ELF-1 (cell line): ENCODE results near the gene KIF5B.
"Not testable (repeated sequence)": the region's sequence is repeated elsewhere in the genome, so short reads cannot be mapped to it uniquely, and the experiment has no call there.

Experiments used
- DNase-seq: peaks from one replicate; pipeline ENCODE4 v3.0.0-alpha.2; 2016; ENCODE audit warnings: low read depth, low spot score

Gene KIF5B

GRCh38 chr10:32056136-32057035, at the start of gene KIF5B:
KIF5B (minus strand) TSS chr10:32056425; CDS start chr10:32055973, 452 bp downstream.
- peak; percentile 97 for DNase-seq

GRCh38 chr10:32105782-32106382, 49.7 kb upstream of the KIF5B start:
- DNase-seq: no peak

- no peak for DNase-seq
Measured at GRCh38 chr10:32104622-32105509, 48.6 kb upstream of the KIF5B start.

- DNase-seq: no peak
Measured at GRCh38 chr10:32104181-32104580, 48.0 kb upstream of the KIF5B start.

DNA sequence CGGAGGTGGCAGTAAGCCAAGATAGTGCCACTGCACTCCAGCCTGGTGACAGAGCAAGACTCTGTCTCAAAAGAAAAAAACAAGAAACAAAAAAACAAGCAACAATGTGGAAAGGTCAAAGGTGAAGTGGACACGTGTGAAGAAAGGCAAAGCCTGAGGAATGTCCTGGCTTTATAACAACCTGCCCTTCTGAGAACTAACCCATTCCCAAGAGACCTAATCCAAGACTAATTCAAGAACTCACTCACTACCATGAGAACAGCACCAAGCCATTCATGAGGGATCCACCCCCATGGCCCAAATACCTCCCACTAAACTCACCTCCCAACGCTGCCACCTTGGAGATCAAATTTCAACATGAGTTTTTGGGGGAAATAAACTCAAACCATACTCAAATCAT, 47.5 kb upstream of the KIF5B start:
- peak; percentile 9 for DNase-seq

GRCh38 chr10:32098566-32099259, 42.5 kb upstream of the KIF5B start:
- not testable (repeated sequence) for DNase-seq

GRCh38 chr10:32095116-32095733, 39.0 kb upstream of the KIF5B start:
- DNase-seq: no peak

- DNase-seq: no peak
Measured at GRCh38 chr10:32093650-32094049, 37.4 kb upstream of the KIF5B start.

- no peak for DNase-seq
Measured at GRCh38 chr10:32091046-32091445, 34.8 kb upstream of the KIF5B start.

DNA sequence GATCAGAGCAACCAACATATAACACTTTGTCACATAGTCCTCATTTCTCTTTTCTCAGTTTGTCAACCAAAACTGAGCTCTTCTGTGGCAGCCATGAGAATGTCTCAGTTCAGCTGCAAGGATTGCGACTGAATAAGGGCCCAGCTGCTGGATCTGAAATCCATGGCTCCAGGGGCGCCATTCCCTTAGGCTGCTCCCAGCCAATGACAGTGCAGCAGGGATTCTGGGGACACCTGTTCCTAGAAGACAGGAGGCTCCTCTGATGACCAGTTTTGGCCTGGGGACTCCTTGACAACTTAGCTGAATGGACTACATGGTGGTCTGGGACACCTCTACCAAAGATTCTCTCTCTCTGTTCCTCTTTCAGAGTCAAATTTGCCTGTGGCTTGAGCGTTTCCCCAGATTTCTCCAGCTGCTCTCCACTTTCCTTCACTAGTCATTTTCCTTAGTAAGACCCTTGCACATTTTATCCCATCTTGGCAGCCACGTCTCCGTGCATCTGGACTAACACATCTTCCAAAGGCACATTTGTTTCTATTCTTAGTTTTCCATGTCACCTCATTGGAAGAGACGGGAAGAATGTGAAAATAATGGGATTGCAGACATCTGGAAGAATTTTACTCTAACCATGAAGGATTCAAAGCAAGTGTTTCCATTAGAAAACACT, 28.1 kb upstream of the KIF5B start:
- DNase-seq: no peak

- peak; percentile 59 for DNase-seq
Measured at GRCh38 chr10:32077896-32078485, 21.8 kb upstream of the KIF5B start.

GRCh38 chr10:32073659-32074058, 17.4 kb upstream of the KIF5B start:
- DNase-seq: no peak

- no peak for DNase-seq
Measured at GRCh38 chr10:32073128-32073527, 16.9 kb upstream of the KIF5B start.

DNA sequence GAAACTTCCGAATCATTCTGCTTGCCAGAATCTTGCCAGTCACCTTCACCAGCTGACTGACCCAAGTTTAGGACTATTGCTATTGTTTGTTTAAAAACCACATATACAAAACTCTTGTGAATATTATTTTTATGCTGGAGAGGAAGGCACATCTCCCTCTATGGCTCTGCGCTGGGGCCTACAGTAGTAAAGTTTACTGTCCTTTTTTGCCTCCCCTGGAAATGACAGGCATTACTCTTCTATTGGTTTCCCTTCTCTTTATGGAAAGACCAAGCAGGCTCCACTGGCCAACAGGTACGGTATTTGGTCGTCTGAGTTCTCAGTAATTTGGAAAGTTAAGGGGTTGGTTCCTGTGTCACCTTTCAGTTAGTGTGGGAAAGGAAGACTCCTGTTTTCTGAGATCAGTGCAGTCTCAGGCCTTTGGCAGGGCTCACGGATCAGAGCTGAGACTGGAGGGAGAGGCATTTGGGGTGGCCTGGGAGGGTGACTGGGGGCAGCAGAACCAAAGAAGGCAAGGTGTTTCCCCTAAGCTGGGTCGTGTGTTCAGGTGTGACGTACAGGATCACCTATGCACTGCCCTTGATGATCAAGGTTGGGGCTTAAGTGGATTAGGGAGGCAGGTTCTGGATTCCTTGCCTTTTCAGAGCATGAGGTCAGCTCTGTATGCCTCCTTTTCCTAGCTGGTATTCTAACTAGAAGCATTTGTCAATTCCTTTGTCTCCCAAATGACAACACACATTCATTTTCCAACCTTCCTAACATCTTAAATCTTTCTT, 16.0 kb upstream of the KIF5B start:
- peak; percentile 35 for DNase-seq

DNA sequence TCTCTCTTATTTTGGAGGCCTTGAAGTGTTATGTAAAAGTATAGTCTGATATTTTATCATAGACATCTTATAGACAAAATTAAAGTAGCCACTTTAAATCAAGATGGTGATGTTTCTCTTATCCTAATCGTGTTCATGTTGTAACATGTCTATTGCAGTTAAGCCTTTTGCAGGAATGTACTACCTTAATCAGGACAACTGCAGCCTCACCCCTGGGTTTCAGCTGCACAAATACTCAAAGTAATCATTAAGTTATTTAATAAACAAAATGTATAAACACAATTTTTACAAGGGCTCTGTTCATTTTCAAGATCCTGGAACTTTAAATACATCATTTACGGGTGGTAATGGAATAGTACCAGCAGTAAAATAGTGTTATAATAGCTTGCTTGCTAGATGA, 14.4 kb upstream of the KIF5B start:
- DNase-seq: no peak

- DNase-seq: no peak
Measured at GRCh38 chr10:32068569-32068968, 12.3 kb upstream of the KIF5B start.

- not testable (repeated sequence) for DNase-seq
Measured at GRCh38 chr10:32067931-32068330, 11.7 kb upstream of the KIF5B start.

GRCh38 chr10:32065856-32066255, 9.6 kb upstream of the KIF5B start:
- DNase-seq: no peak

- DNase-seq: no peak
Measured at GRCh38 chr10:32061440-32061839, 5.2 kb upstream of the KIF5B start.
